GM23248 (cell line): Measurements from ENCODE around the gene ZNF282. TPM values are rescaled to one million over a fixed set of nuclear protein-coding genes. Genes with fewer than 3 reads are reported as not detected.
"Not testable (repeated sequence)": the region's sequence is repeated elsewhere in the genome, so short reads cannot be mapped to it uniquely, and the experiment has no call there.

ENCODE experiments used
- DNase-seq: peaks from one replicate; pipeline ENCODE4 v3.0.0-alpha.2; 2015
- H2AFZ ChIP-seq: fragments of 200-600 bp; sonication (generic); 2 replicates; pipeline ENCODE4 v1.6.1; 2016; ENCODE audit warnings: antibody characterized with exemption
- H3F3A ChIP-seq: fragments of 200-600 bp; sonication (generic); 2 replicates; pipeline ENCODE4 v1.6.1; 2016; ENCODE audit warnings: mild to moderate bottlenecking, antibody characterized with exemption, mixed run types; ENCODE audit not compliant: insufficient read depth
- H3K27ac ChIP-seq: fragments of 200-600 bp; sonication (generic); 2 replicates; pipeline ENCODE4 v1.5.1; 2016; ENCODE audit warnings: mild to moderate bottlenecking
- H3K27me3 ChIP-seq: fragments of 200-600 bp; sonication (generic); replicated peaks from 2 replicates; pipeline ENCODE4 v1.6.1; 2016; ENCODE audit warnings: mild to moderate bottlenecking; ENCODE audit not compliant: insufficient read depth
- H3K36me3 ChIP-seq: fragments of 200-600 bp; sonication (generic); 2 replicates; pipeline ENCODE4 v1.6.1; 2016; ENCODE audit warnings: low read depth, mild to moderate bottlenecking
- H3K4me1 ChIP-seq: fragments of 200-600 bp; sonication (generic); 2 replicates; pipeline ENCODE4 v1.6.1; 2016; ENCODE audit warnings: mild to moderate bottlenecking; ENCODE audit not compliant: insufficient read depth
- H3K4me2 ChIP-seq: fragments of 200-600 bp; sonication (generic); one replicate; pipeline ENCODE4 v1.6.1; 2016; ENCODE audit warnings: mild to moderate bottlenecking; ENCODE audit not compliant: unreplicated experiment
- H3K4me3 ChIP-seq: fragments of 200-600 bp; sonication (generic); 2 replicates; pipeline ENCODE4 v1.5.1; 2016; ENCODE audit warnings: mild to moderate bottlenecking
- H3K79me2 ChIP-seq: fragments of 200-600 bp; sonication (generic); 2 replicates; pipeline ENCODE4 v1.6.1; 2016; ENCODE audit warnings: mild to moderate bottlenecking; ENCODE audit not compliant: insufficient read depth
- H3K9ac ChIP-seq: fragments of 200-600 bp; sonication (generic); 2 replicates; pipeline ENCODE4 v1.6.1; 2016; ENCODE audit warnings: mild to moderate bottlenecking
- H3K9me2 ChIP-seq: fragments of 200-600 bp; sonication (generic); 2 replicates; pipeline ENCODE4 v1.6.1; 2016; ENCODE audit warnings: mixed run types, mild to moderate bottlenecking, moderate library complexity; ENCODE audit not compliant: insufficient read depth
- H3K9me3 ChIP-seq: fragments of 200-600 bp; sonication (generic); one replicate; pipeline ENCODE4 v1.6.1; 2017; ENCODE audit warnings: low read depth
- H4K20me1 ChIP-seq: fragments of 200-600 bp; sonication (generic); 2 replicates; pipeline ENCODE4 v1.6.0; 2016; ENCODE audit not compliant: insufficient read depth
- EZH2 ChIP-seq: fragments of 200-600 bp; sonication (generic); IDR thresholded peaks from 2 replicates; pipeline ENCODE4 v1.6.1; 2018; ENCODE audit warnings: antibody characterized with exemption, mild to moderate bottlenecking; ENCODE audit not compliant: insufficient read depth, poor library complexity, severe bottlenecking
- EZH2phosphoT487 ChIP-seq: fragments of 200-600 bp; sonication (generic); IDR thresholded peaks from 2 replicates; pipeline ENCODE4 v1.6.1; 2018; ENCODE audit warnings: antibody characterized with exemption, moderate library complexity, mild to moderate bottlenecking, low read depth; ENCODE audit not compliant: insufficient read depth
- WGBS, 2 experiments: methylation state at CpG; one replicate each; pipeline ENCODE4 v1.1.6; 2015 to 2017; ENCODE audit warnings: low lambda C conversion rate in 2 of 2, low coverage in 1 of 2; ENCODE audit errors: missing lambda C conversion rate in 2 of 2; 5-methylcytosine and 5-hydroxymethylcytosine counted together
- in situ Hi-C: fragments of 300-500 bp; cut with MboI; formaldehyde crosslinking; loops from 2 replicates; pipeline ENCODE4 v1.15.0; 2020
- polyA plus RNA-seq: library from polyadenylated mRNA; unstranded; fragments of >200 nt; fragmentation: Nextera tagmentation; extraction: Ambion mirVana; gene quantifications from 2 replicates; pipeline ENCODE4 v1.2.1, GENCODE V29; 2016
- total RNA-seq: library from RNA; depleted of rRNA; stranded (reverse); fragments of >200 nt; shearing (Covaris generic); gene quantifications from 2 replicates; pipeline ENCODE4 v1.2.3, GENCODE V29; 2014

Gene ZNF282
- total and polyA plus RNA-seq, 2 experiments from 2014 or later = 2.8 to 24.1 TPM

DNA sequence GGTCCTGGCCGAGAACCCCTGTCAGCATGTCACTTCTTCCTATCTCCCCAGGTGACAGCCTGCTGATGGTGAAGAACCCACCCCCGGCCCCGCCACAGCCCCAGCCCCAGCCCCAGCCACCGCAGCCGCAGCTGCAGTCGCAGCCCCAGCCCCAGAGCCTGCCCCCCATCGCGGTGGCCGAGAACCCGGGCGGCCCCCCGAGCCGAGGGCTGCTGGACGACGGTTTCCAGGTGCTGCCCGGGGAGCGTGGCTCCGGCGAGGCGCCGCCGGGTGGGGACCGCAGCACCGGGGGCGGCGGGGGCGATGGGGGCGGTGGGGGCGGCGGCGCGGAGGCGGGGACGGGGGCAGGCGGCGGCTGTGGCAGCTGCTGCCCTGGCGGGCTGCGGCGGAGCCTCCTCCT is 28.4 kb downstream of the ZNF282 start:
- DNase-seq = no peak
- WGBS, 2 experiments = 96% methylated on average over 21 of the region's 39 CpGs; no CpG with 5 or more reads in 1 of the 2 experiments
- in situ Hi-C loops = no loop called here
- Histone ChIP-seq H3K9me3 (no peaks in the 10 kb centered on the region), H3K4me1 (peaks cover 23% of the 10 kb centered on the region), H3K9ac (no peak overlapping the region), H4K20me1 (no peaks in the 10 kb centered on the region), H3K27ac (no peak overlapping the region), H3K27me3 (no peaks in the 10 kb centered on the region), H2AFZ (no peak overlapping the region), H3K36me3 (peaks cover 4% of the 10 kb centered on the region; the same call in 1 of the 2 replicates), H3K79me2 (peaks cover 11% of the 10 kb centered on the region), H3F3A (peaks cover 12% of the 10 kb centered on the region), H3K9me2 (no peaks in the 10 kb centered on the region), H3K4me3 (no peak overlapping the region), H3K4me2 (no peak overlapping the region)
- TF ChIP-seq EZH2 (no peak), EZH2phosphoT487 (no peak)

DNA sequence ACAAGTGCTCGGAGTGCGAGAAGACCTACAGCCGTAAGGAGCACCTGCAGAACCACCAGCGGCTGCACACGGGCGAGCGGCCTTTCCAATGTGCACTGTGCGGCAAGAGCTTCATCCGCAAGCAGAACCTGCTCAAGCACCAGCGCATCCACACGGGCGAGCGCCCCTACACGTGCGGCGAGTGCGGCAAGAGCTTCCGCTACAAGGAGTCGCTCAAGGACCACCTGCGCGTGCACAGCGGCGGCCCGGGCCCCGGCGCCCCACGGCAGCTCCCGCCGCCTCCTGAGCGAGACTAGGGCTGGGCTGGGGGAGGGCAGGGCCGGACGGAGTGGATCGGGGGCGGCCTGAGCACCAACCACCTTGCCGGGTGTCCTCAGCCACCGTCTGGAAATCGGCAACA is 29.0 kb downstream of the ZNF282 start:
- Histone ChIP-seq H3F3A (peaks cover 11% of the 10 kb centered on the region), H3K79me2 (peaks cover 6% of the 10 kb centered on the region; the same call in 1 of the 2 replicates), H4K20me1 (no peaks in the 10 kb centered on the region), H3K4me3 (no peak overlapping the region), H3K9me2 (no peaks in the 10 kb centered on the region), H3K4me1 (peaks cover 18% of the 10 kb centered on the region), H3K9ac (no peak overlapping the region), H3K36me3 (peaks cover under 1% of the 10 kb centered on the region; the same call in 1 of the 2 replicates), H3K27ac (no peak overlapping the region), H2AFZ (no peak overlapping the region), H3K9me3 (no peaks in the 10 kb centered on the region), H3K27me3 (no peaks in the 10 kb centered on the region), H3K4me2 (no peak overlapping the region)
- WGBS, 2 experiments = 98 to 99% methylated on average over 31 to 37 of the region's 37 CpGs
- in situ Hi-C loops = no loop called here
- no peak for DNase-seq
- TF ChIP-seq EZH2phosphoT487 (no peak), EZH2 (no peak)

DNA sequence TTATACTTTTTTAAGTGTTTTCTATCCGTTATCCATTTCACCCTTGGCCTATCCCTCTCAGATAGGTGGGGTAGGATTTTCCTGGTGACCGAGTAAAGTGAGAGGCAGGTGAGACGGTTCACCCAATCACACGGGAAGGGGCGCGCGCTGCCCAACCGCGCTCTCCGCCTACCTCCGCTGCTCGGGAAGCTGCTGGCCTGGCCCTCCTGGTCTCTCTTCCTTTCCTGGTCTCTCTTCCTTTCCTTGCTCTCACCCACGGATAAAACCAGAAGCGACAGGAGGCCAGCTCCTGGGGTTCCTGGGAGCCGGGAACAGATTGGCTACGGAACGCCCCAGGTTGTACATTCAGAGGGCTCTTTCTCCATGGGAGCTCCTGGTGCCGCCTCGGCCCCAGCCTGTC is 29.8 kb downstream of the ZNF282 start:
- Histone ChIP-seq H3K4me1 (peaks cover 11% of the 10 kb centered on the region), H4K20me1 (no peaks in the 10 kb centered on the region), H3K4me2 (no peak overlapping the region), H3K27ac (no peak overlapping the region), H2AFZ (no peak overlapping the region), H3K4me3 (no peak overlapping the region), H3K9me3 (no peaks in the 10 kb centered on the region), H3K79me2 (0 out of 2 replicates have a peak, but pooled peaks cover 5% of the 10 kb centered on the region), H3K9me2 (no peaks in the 10 kb centered on the region), H3K36me3 (no peaks in the 10 kb centered on the region; the same call in 1 of the 2 replicates), H3F3A (0 out of 2 replicates have a peak, but pooled peaks cover 5% of the 10 kb centered on the region), H3K27me3 (no peaks in the 10 kb centered on the region), H3K9ac (no peak overlapping the region)
- in situ Hi-C loops = no loop called here
- no peak for TF ChIP-seq EZH2phosphoT487
- TF ChIP-seq EZH2 = no peak
- 91 to 96% methylated on average over 17 to 19 of the region's 19 CpGs for WGBS, 2 experiments
- DNase-seq = no peak

DNA sequence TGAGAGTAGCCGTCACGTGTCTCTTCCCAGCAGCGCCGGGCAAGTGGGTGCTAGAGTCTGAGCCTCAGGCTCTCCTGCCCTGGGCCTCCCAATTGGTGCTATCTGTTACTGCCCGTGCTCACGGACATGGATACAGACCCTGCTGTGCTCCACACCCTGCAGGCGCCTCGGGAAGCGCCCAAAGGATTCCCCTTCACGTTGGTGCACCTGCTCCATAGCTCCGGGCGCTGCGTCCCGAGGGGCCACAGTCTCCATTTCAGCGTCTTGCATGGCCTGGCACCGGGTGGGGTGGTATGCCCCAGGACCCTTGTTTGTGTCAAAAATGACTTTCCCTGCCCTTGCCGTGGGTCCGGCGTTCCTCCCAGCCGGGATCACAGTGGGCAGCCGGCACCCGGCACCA is 30.3 kb downstream of the ZNF282 start:
- Histone ChIP-seq H3K4me3 (no peak overlapping the region), H3K9me2 (no peaks in the 10 kb centered on the region), H3F3A (0 out of 2 replicates have a peak, but pooled peaks cover 5% of the 10 kb centered on the region), H3K79me2 (0 out of 2 replicates have a peak, but pooled peaks cover 5% of the 10 kb centered on the region), H2AFZ (no peak overlapping the region), H3K9ac (no peak overlapping the region), H3K4me1 (peaks cover 5% of the 10 kb centered on the region), H3K36me3 (no peaks in the 10 kb centered on the region), H3K27ac (no peak overlapping the region), H3K4me2 (no peak overlapping the region), H3K9me3 (no peaks in the 10 kb centered on the region), H4K20me1 (no peaks in the 10 kb centered on the region), H3K27me3 (no peaks in the 10 kb centered on the region)
- DNase-seq = no peak
- no peak for TF ChIP-seq EZH2phosphoT487
- no peak for TF ChIP-seq EZH2
- 91 to 93% methylated on average over 22 of the region's 22 CpGs for WGBS, 2 experiments
- in situ Hi-C loops = no loop called here

DNA sequence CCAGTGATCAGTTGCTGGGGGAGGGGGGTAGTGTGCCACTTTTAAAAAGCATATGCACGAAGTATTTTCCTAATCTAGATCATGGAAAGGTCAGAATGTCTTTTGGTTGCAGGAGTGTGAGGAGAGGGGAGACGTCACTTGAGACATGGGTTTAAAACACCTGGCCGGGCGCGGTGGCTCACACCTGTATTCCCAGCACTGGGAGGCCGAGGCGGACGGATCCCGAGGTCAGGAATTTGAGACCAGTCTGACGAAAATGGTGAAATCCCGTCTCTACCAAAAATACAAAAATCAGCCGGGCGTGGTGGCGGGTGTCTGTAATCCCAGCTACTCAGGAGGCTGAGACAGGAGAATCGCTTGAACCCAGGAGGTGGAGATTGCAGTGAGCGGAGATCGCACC is 31.0 kb downstream of the ZNF282 start:
- 92% methylated on average over 17 of the region's 17 CpGs for WGBS, 2 experiments
- H3K9ac ChIP-seq, in situ Hi-C loops, H4K20me1 ChIP-seq, H3K27me3 ChIP-seq, H2AFZ ChIP-seq, H3K4me1 ChIP-seq, H3K4me3 ChIP-seq, DNase-seq, H3K36me3 ChIP-seq, H3K79me2 ChIP-seq, H3K4me2 ChIP-seq, H3F3A ChIP-seq, H3K9me2 ChIP-seq, H3K27ac ChIP-seq, H3K9me3 ChIP-seq: not testable (repeated sequence)
